ENCODE data around the gene GATC. TPM values are rescaled to one million over a fixed set of nuclear protein-coding genes. Genes with fewer than 3 reads are reported as not detected.

Gene GATC
- total RNA-seq, 2 experiments from 2014 or later: 18.6 to 19.4 TPM

GRCh38 chr12:120495186-120495730, 49.0 kb downstream of the GATC start:
- ATAC-seq (ENCODE audit: poor library complexity): peak; percentile 0
- CTCF ChIA-PET: interaction anchor here (1.4 to 3.3 kb wide), 2 partner anchors 26 to 55 kb away, joined by 3 to 14 read pairs; partner anchors contain the start of gene SRSF9
- H3K4me3 ChIP-seq (ENCODE audit: low read length): peak overlapping the region; percentile 82
- POLR2A ChIA-PET: interaction anchor here (1.0 to 3.5 kb wide), 7 partner anchors 27 to 294 kb away, joined by 3 to 27 read pairs (median 9); partner anchors contain the start of genes COQ5, RNU4-1, RNU4-2 and RPLP0
- H3K9me3 Mint-ChIP-seq: no peaks in the 10 kb centered on the region
- no peak for DNase-seq
- peaks cover 10% of the 10 kb centered on the region for H3K36me3 ChIP-seq (ENCODE audit: insufficient read depth, low read length)
- H3K4me3 Mint-ChIP-seq: peak overlapping the region; percentile 92
- H3K27me3 ChIP-seq (ENCODE audit: control insufficient read depth in 1 of 2, insufficient read depth in 2 of 2, low read length in 2 of 2): no peaks in the 10 kb centered on the region
- no peaks in the 10 kb centered on the region for H3K9me3 ChIP-seq (ENCODE audit: control insufficient read depth in 1 of 2, insufficient read depth in 1 of 2, low read length in 2 of 2)
- intact Hi-C loops (cut with DNase I, micrococcal nuclease): loop anchor here in 1 of 2 experiments (1.0 to 5.0 kb wide), 3 partner anchors 26 to 58 kb away; partner anchors contain the start of genes COX6A1 and SRSF9
- TF ChIP-seq CTCF (IDR thresholded peaks at IDR 0.05): no peak
- H3K4me1 Mint-ChIP-seq (ENCODE audit: low read depth): peaks cover 38% of the 10 kb centered on the region
- no peaks in the 10 kb centered on the region for H3K27me3 Mint-ChIP-seq
- H3K36me3 Mint-ChIP-seq (ENCODE audit: low read depth): peaks cover 36% of the 10 kb centered on the region
- H3K27ac Mint-ChIP-seq: peak overlapping the region; percentile 82
- peaks cover 18% of the 10 kb centered on the region for H3K4me1 ChIP-seq (ENCODE audit: insufficient read depth, low read length)
- H3K27ac ChIP-seq (ENCODE audit: low read depth in 1 of 2, low read length in 2 of 2): peak overlapping the region; percentile 34 to 60

GRCh38 chr12:120495731-120496412, 49.6 kb downstream of the GATC start, which contains the start of gene DYNLL1:
DYNLL1 (plus strand) TSS chr12:120496113; CDS start chr12:120496422, 309 bp downstream.
- Mint-ChIP-seq H3K4me1 (ENCODE audit: low read depth) (peaks cover 44% of the 10 kb centered on the region), H3K4me3 (peak within 1 kb of the TSS; percentile 92), H3K27ac (peak within 1 kb of the TSS; percentile 82), H3K27me3 (no peaks in the 10 kb centered on the region), H3K9me3 (no peaks in the 10 kb centered on the region), H3K36me3 (ENCODE audit: low read depth) (peaks cover 42% of the 10 kb centered on the region)
- no peaks in the 10 kb centered on the region for H3K9me3 ChIP-seq (ENCODE audit: control insufficient read depth in 1 of 2, insufficient read depth in 1 of 2, low read length in 2 of 2)
- ATAC-seq (ENCODE audit: poor library complexity): peak; percentile 96
- H3K27me3 ChIP-seq (ENCODE audit: control insufficient read depth in 1 of 2, insufficient read depth in 2 of 2, low read length in 2 of 2): no peaks in the 10 kb centered on the region
- ChIA-PET POLR2A (interaction anchor here (0.7 to 3.5 kb wide), 12 partner anchors 20 to 295 kb away, joined by 3 to 27 read pairs (median 6); partner anchors contain the start of genes COQ5, COX6A1, POP5 and RNU4-1), CTCF (interaction anchor here (0.6 to 3.3 kb wide), 12 partner anchors 26 to 194 kb away, joined by 3 to 14 read pairs (median 3); partner anchors contain the start of genes COX6A1, SIRT4 and SRSF9)
- peaks cover 14% of the 10 kb centered on the region for H3K36me3 ChIP-seq (ENCODE audit: insufficient read depth, low read length)
- H3K27ac ChIP-seq (ENCODE audit: low read depth in 1 of 2, low read length in 2 of 2): peak within 1 kb of the TSS; percentile 74 to 79
- intact Hi-C loops (cut with DNase I, micrococcal nuclease): loop anchor here (1.0 to 5.0 kb wide), 8 partner anchors 27 to 139 kb away; partner anchors contain the start of genes COQ5 (in 2 of the 2), SRSF9 (in 2 of the 2), COX6A1 (in 1 of the 2) and RNF10 (in 1 of the 2)
- peak; percentile 95 to 98 (median 97) for DNase-seq
- H3K4me3 ChIP-seq (ENCODE audit: low read length): peak within 1 kb of the TSS; percentile 82
- peaks cover 18% of the 10 kb centered on the region for H3K4me1 ChIP-seq (ENCODE audit: insufficient read depth, low read length)
- TF ChIP-seq CTCF (IDR thresholded peaks at IDR 0.05): no peak

All from CD4-positive, alpha-beta T cell (primary cell).